ENCODE data around the gene LMOD2.

- TF ChIP-seq ZFP41 (tag by site-specific recombination; IDR thresholded peaks at IDR 0.05; ENCODE audit: borderline replicate concordance) (no peak), CTCF (tag by site-specific recombination; IDR thresholded peaks at IDR 0.05) (no peak), ZEB2 (tag by site-specific recombination; IDR thresholded peaks at IDR 0.05) (no peak), MYNN (tag by site-specific recombination; IDR thresholded peaks at IDR 0.05; ENCODE audit: borderline replicate concordance) (no peak), HOXA7 (CRISPR knock-in tag; IDR thresholded peaks at IDR 0.05; ENCODE audit: borderline replicate concordance) (no peak), ZNF510 (tag by site-specific recombination; IDR thresholded peaks at IDR 0.05; ENCODE audit: insufficient replicate concordance) (no peak), ZNF121 (tag by site-specific recombination; IDR thresholded peaks at IDR 0.05) (no peak), ZXDB (tag by site-specific recombination; IDR thresholded peaks at IDR 0.05) (no peak), ZNF558 (tag by site-specific recombination; IDR thresholded peaks at IDR 0.05) (no peak), ZBTB11 (tag by site-specific recombination; conservative IDR thresholded peaks at IDR 0.05; ENCODE audit: low read depth) (no peak)
These were observed 15.1 kb upstream of the LMOD2 start for GRCh38 chr7:123640583-123640982.

Measured in HEK293 (cell line).